Activated naive CD8-positive, alpha-beta T cell treated with anti-CD3 and anti-CD28 coated beads, Interleukin-2, amount 50 U/mL, for 24 hours (primary cell): ENCODE results near the gene NLRP11.

Source experiments
- ATAC-seq: fragments of 150-1000 bp; cut with Tn5 transposase; one replicate; pipeline ENCODE4 v1.10.0; 2021
- DNase-seq: peaks from one replicate; pipeline ENCODE4 v3.0.0; 2021
- H3K27ac Mint-ChIP-seq: one replicate; pipeline ENCODE4 v1.8.0; 2021; ENCODE audit warnings: mild to moderate bottlenecking, mixed read lengths
- H3K27me3 Mint-ChIP-seq: one replicate; pipeline ENCODE4 v1.8.0; 2021; ENCODE audit warnings: mixed read lengths
- H3K36me3 Mint-ChIP-seq: one replicate; pipeline ENCODE4 v1.8.0; 2021; ENCODE audit warnings: low read depth, mixed read lengths
- H3K4me1 Mint-ChIP-seq: one replicate; pipeline ENCODE4 v1.8.0; 2021; ENCODE audit warnings: mixed read lengths
- H3K4me3 Mint-ChIP-seq: one replicate; pipeline ENCODE4 v1.8.0; 2021; ENCODE audit warnings: mild to moderate bottlenecking, moderate library complexity, mixed read lengths
- H3K9me3 Mint-ChIP-seq: one replicate; pipeline ENCODE4 v1.8.0; 2021; ENCODE audit warnings: mixed read lengths

The NLRP11 gene

GRCh38 chr19:55753401-55753800, 78.4 kb downstream of the NLRP11 start:
- DNase-seq = no peak
- peaks cover 4% of the 10 kb centered on the region for H3K9me3 Mint-ChIP-seq
- H3K4me3 Mint-ChIP-seq = no peak overlapping the region
- no peaks in the 10 kb centered on the region for H3K4me1 Mint-ChIP-seq
- no peaks in the 10 kb centered on the region for H3K36me3 Mint-ChIP-seq
- H3K27me3 Mint-ChIP-seq = peaks cover 8% of the 10 kb centered on the region
- H3K27ac Mint-ChIP-seq = no peak overlapping the region
- ATAC-seq = no peak

GRCh38 chr19:55750715-55751114, 81.1 kb downstream of the NLRP11 start:
- H3K27ac Mint-ChIP-seq = no peak overlapping the region
- H3K4me1 Mint-ChIP-seq = no peaks in the 10 kb centered on the region
- H3K27me3 Mint-ChIP-seq = peaks cover 6% of the 10 kb centered on the region

GRCh38 chr19:55738302-55738701, 93.5 kb downstream of the NLRP11 start, which contains the start of gene NLRP9:
NLRP9 (minus strand) TSS chr19:55738402; CDS start chr19:55738374, 28 bp downstream.
- H3K4me1 Mint-ChIP-seq = no peaks in the 10 kb centered on the region
- no peak for DNase-seq
- peaks cover 8% of the 10 kb centered on the region for H3K27me3 Mint-ChIP-seq
- no peak within 1 kb of the TSS for H3K4me3 Mint-ChIP-seq
- no peaks in the 10 kb centered on the region for H3K9me3 Mint-ChIP-seq
- no peaks in the 10 kb centered on the region for H3K36me3 Mint-ChIP-seq
- no peak for ATAC-seq
- H3K27ac Mint-ChIP-seq = no peak within 1 kb of the TSS

More at GRCh38 chr19:55750715-55751114, 81.1 kb downstream of the NLRP11 start:
- DNase-seq (no peak), ATAC-seq (no peak)
- Mint-ChIP-seq H3K36me3 (no peaks in the 10 kb centered on the region), H3K4me3 (no peak overlapping the region), H3K9me3 (no peaks in the 10 kb centered on the region)
